ENCODE data around the gene DCBLD1. TPM values are rescaled to one million over a fixed set of nuclear protein-coding genes. Genes with fewer than 3 reads are reported as not detected.

DCBLD1 gene
- total RNA-seq, 2 experiments from 2014 or later: 7.8 to 10.6 TPM

GRCh38 chr6:117547688-117548621 is 65.5 kb downstream of the DCBLD1 start:
- Mint-ChIP-seq H3K4me3 (peak overlapping the region; percentile 75), H3K4me1 (peaks cover 44% of the 10 kb centered on the region), H3K9me3 (no peaks in the 10 kb centered on the region), H3K27ac (peak overlapping the region; percentile 94), H3K27me3 (no peaks in the 10 kb centered on the region), H3K36me3 (ENCODE audit: low read depth) (peaks cover 10% of the 10 kb centered on the region)
- POLR2A ChIA-PET: interaction anchor here (0.6 to 3.7 kb wide), 10 partner anchors 17 to 1346 kb away, joined by 3 to 59 read pairs (median 5); partner anchors contain the start of genes ASF1A, DCBLD1 and GOPC
- CTCF ChIA-PET: interaction anchor here (0.5 to 4.9 kb wide), 8 partner anchors 46 to 879 kb away, joined by 3 to 43 read pairs (median 16); partner anchors contain the start of genes DCBLD1 and GOPC
- peak; percentile 58 for DNase-seq

- ChIA-PET POLR2A (interaction anchor here (0.9 to 3.7 kb wide), 12 partner anchors 18 to 1345 kb away, joined by 3 to 59 read pairs (median 6); partner anchors contain the start of genes ASF1A, DCBLD1 and GOPC), CTCF (interaction anchor here (1.1 to 4.9 kb wide), 7 partner anchors 45 to 99 kb away, joined by 3 to 43 read pairs (median 15); partner anchors contain the start of genes DCBLD1 and GOPC)
- DNase-seq: peak; percentile 43
- Mint-ChIP-seq H3K27me3 (no peaks in the 10 kb centered on the region), H3K36me3 (ENCODE audit: low read depth) (peaks cover 10% of the 10 kb centered on the region), H3K27ac (peak overlapping the region; percentile 94), H3K9me3 (no peaks in the 10 kb centered on the region), H3K4me3 (peak overlapping the region; percentile 75), H3K4me1 (peaks cover 44% of the 10 kb centered on the region)
These were observed 66.4 kb downstream of the DCBLD1 start for GRCh38 chr6:117548797-117549301.

- H3K9me3 Mint-ChIP-seq: no peaks in the 10 kb centered on the region
- peaks cover 10% of the 10 kb centered on the region for H3K36me3 Mint-ChIP-seq (ENCODE audit: low read depth)
- H3K27me3 Mint-ChIP-seq: no peaks in the 10 kb centered on the region
- POLR2A ChIA-PET: interaction anchor here (0.9 to 3.7 kb wide), 10 partner anchors 18 to 1344 kb away, joined by 3 to 59 read pairs (median 8); partner anchors contain the start of genes ASF1A, DCBLD1 and GOPC
- peaks cover 44% of the 10 kb centered on the region for H3K4me1 Mint-ChIP-seq
- peak; percentile 50 for DNase-seq
- H3K4me3 Mint-ChIP-seq: peak overlapping the region; percentile 75
- CTCF ChIA-PET: interaction anchor here (0.8 to 4.9 kb wide), 7 partner anchors 10 to 100 kb away, joined by 3 to 43 read pairs (median 15); partner anchors contain the start of gene DCBLD1
- H3K27ac Mint-ChIP-seq: peak overlapping the region; percentile 94
These were observed 67.1 kb downstream of the DCBLD1 start for GRCh38 chr6:117549611-117550010.

GRCh38 chr6:117550078-117550600 is 67.7 kb downstream of the DCBLD1 start:
- Mint-ChIP-seq H3K4me1 (peaks cover 44% of the 10 kb centered on the region), H3K9me3 (no peaks in the 10 kb centered on the region), H3K4me3 (peak overlapping the region; percentile 75), H3K27ac (peak overlapping the region; percentile 94), H3K27me3 (no peaks in the 10 kb centered on the region), H3K36me3 (ENCODE audit: low read depth) (peaks cover 10% of the 10 kb centered on the region)
- ChIA-PET CTCF (interaction anchor here (0.8 to 4.9 kb wide), 8 partner anchors 10 to 206 kb away, joined by 3 to 43 read pairs (median 10); partner anchors contain the start of genes DCBLD1 and GOPC), POLR2A (interaction anchor here (1.2 to 3.7 kb wide), 8 partner anchors 52 to 1344 kb away, joined by 3 to 59 read pairs (median 9); partner anchors contain the start of genes ASF1A, DCBLD1 and GOPC)
- no peak for DNase-seq

- Mint-ChIP-seq H3K27me3 (no peaks in the 10 kb centered on the region), H3K4me1 (peaks cover 48% of the 10 kb centered on the region), H3K4me3 (no peak overlapping the region), H3K27ac (peak overlapping the region; percentile 10), H3K9me3 (no peaks in the 10 kb centered on the region), H3K36me3 (ENCODE audit: low read depth) (peaks cover 10% of the 10 kb centered on the region)
- ChIA-PET CTCF (interaction anchor here (0.6 to 4.9 kb wide), 9 partner anchors 9 to 207 kb away, joined by 3 to 43 read pairs (median 6); partner anchors contain the start of genes DCBLD1 and GOPC), POLR2A (interaction anchor here (0.8 to 3.7 kb wide), 7 partner anchors 10 to 85 kb away, joined by 3 to 59 read pairs (median 8); partner anchors contain the start of genes DCBLD1 and GOPC)
- no peak for DNase-seq
These were observed 68.3 kb downstream of the DCBLD1 start for GRCh38 chr6:117550618-117551242.

GRCh38 chr6:117552618-117553017 is 70.1 kb downstream of the DCBLD1 start:
- no peak overlapping the region for H3K27ac Mint-ChIP-seq
- no peak overlapping the region for H3K4me3 Mint-ChIP-seq
- H3K27me3 Mint-ChIP-seq: no peaks in the 10 kb centered on the region
- H3K4me1 Mint-ChIP-seq: peaks cover 37% of the 10 kb centered on the region
- no peaks in the 10 kb centered on the region for H3K9me3 Mint-ChIP-seq
- no peak for DNase-seq
- no peaks in the 10 kb centered on the region for H3K36me3 Mint-ChIP-seq (ENCODE audit: low read depth)
- CTCF ChIA-PET: interaction anchor here (1.0 to 4.9 kb wide), 3 partner anchors 51 to 103 kb away, joined by 3 to 43 read pairs (median 6); no protein-coding TSS in a partner anchor
- POLR2A ChIA-PET: interaction anchor here (1.5 to 1.8 kb wide), 2 partner anchors 49 to 70 kb away, joined by 8 read pairs; partner anchors contain the start of genes DCBLD1 and GOPC

GRCh38 chr6:117553142-117553541 is 70.7 kb downstream of the DCBLD1 start:
- CTCF ChIA-PET: interaction anchor here (4.9 kb wide), 1 partner anchor 103 kb away, joined by 43 read pairs; no protein-coding TSS in a partner anchor

GRCh38 chr6:117555262-117555849 is 72.9 kb downstream of the DCBLD1 start:
- H3K36me3 Mint-ChIP-seq (ENCODE audit: low read depth): no peaks in the 10 kb centered on the region
- CTCF ChIA-PET: interaction anchor here (0.7 to 5.6 kb wide), 14 partner anchors 10 to 106 kb away, joined by 3 to 54 read pairs (median 5); partner anchors contain the start of genes DCBLD1 and GOPC
- no peak overlapping the region for H3K27ac Mint-ChIP-seq
- no peaks in the 10 kb centered on the region for H3K9me3 Mint-ChIP-seq
- POLR2A ChIA-PET: interaction anchor here (0.6 to 0.8 kb wide), 2 partner anchors 47 to 105 kb away, joined by 3 read pairs; partner anchors contain the start of gene GOPC
- H3K27me3 Mint-ChIP-seq: no peaks in the 10 kb centered on the region
- no peak for DNase-seq
- peaks cover 13% of the 10 kb centered on the region for H3K4me1 Mint-ChIP-seq
- no peak overlapping the region for H3K4me3 Mint-ChIP-seq

More at GRCh38 chr6:117553142-117553541, 70.7 kb downstream of the DCBLD1 start:
- Mint-ChIP-seq H3K36me3 (ENCODE audit: low read depth) (no peaks in the 10 kb centered on the region), H3K9me3 (no peaks in the 10 kb centered on the region), H3K4me3 (no peak overlapping the region), H3K4me1 (peaks cover 34% of the 10 kb centered on the region), H3K27ac (no peak overlapping the region), H3K27me3 (no peaks in the 10 kb centered on the region)
- POLR2A ChIA-PET: interaction anchor here (1.5 kb wide), 1 partner anchor 49 kb away, joined by 8 read pairs; the partner anchor contains the start of gene GOPC
- no peak for DNase-seq

GRCh38 chr6:117555882-117556498 is 73.5 kb downstream of the DCBLD1 start:
- H3K27me3 Mint-ChIP-seq: no peaks in the 10 kb centered on the region
- H3K9me3 Mint-ChIP-seq: no peaks in the 10 kb centered on the region
- peaks cover 7% of the 10 kb centered on the region for H3K4me1 Mint-ChIP-seq
- H3K36me3 Mint-ChIP-seq (ENCODE audit: low read depth): no peaks in the 10 kb centered on the region
- H3K4me3 Mint-ChIP-seq: no peak overlapping the region
- peak; percentile 54 for DNase-seq
- no peak overlapping the region for H3K27ac Mint-ChIP-seq
- ChIA-PET CTCF (interaction anchor here (0.8 to 5.6 kb wide), 14 partner anchors 10 to 106 kb away, joined by 3 to 54 read pairs (median 5); partner anchors contain the start of genes DCBLD1 and GOPC), POLR2A (no interaction called here)

GRCh38 chr6:117557951-117558350 is 75.5 kb downstream of the DCBLD1 start:
- no peaks in the 10 kb centered on the region for H3K9me3 Mint-ChIP-seq
- H3K27ac Mint-ChIP-seq: no peak overlapping the region
- peaks cover 4% of the 10 kb centered on the region for H3K36me3 Mint-ChIP-seq (ENCODE audit: low read depth)
- H3K27me3 Mint-ChIP-seq: no peaks in the 10 kb centered on the region
- no peak for DNase-seq
- ChIA-PET POLR2A (interaction anchor here (1.2 kb wide), 1 partner anchor 44 kb away, joined by 3 read pairs; the partner anchor contains the start of gene GOPC), CTCF (interaction anchor here (1.1 to 5.6 kb wide), 4 partner anchors 19 to 110 kb away, joined by 3 to 54 read pairs (median 8); no protein-coding TSS in a partner anchor)
- H3K4me1 Mint-ChIP-seq: peaks cover 5% of the 10 kb centered on the region
- no peak overlapping the region for H3K4me3 Mint-ChIP-seq

- Mint-ChIP-seq H3K4me1 (peaks cover 5% of the 10 kb centered on the region), H3K4me3 (no peak overlapping the region), H3K27me3 (no peaks in the 10 kb centered on the region), H3K9me3 (no peaks in the 10 kb centered on the region), H3K36me3 (ENCODE audit: low read depth) (peaks cover 6% of the 10 kb centered on the region), H3K27ac (no peak overlapping the region)
- DNase-seq: no peak
- POLR2A ChIA-PET: no interaction called here
- CTCF ChIA-PET: interaction anchor here (0.8 to 5.6 kb wide), 3 partner anchors 81 to 111 kb away, joined by 3 to 54 read pairs (median 3); no protein-coding TSS in a partner anchor
These were observed 76.3 kb downstream of the DCBLD1 start for GRCh38 chr6:117558818-117559217.

All from activated CD4-positive, alpha-beta memory T cell treated with anti-CD3 and anti-CD28 coated beads, Interleukin-2, amount 10 ng/mL, durations not matched to agents 7 days and 5 days (primary cell).